NCI-H2029 treated with DMSO at 0.1 percent for 48 hours (cell line): Measurements from ENCODE around the gene TMEM167A.
"Not testable (repeated sequence)": the region's sequence is repeated elsewhere in the genome, so short reads cannot be mapped to it uniquely, and the experiment has no call there.

ENCODE experiments used
- DNase-seq: peaks from one replicate; lab custom pipeline; 2025; lab: John Stamatoyannopoulos, UW

The TMEM167A gene

DNA sequence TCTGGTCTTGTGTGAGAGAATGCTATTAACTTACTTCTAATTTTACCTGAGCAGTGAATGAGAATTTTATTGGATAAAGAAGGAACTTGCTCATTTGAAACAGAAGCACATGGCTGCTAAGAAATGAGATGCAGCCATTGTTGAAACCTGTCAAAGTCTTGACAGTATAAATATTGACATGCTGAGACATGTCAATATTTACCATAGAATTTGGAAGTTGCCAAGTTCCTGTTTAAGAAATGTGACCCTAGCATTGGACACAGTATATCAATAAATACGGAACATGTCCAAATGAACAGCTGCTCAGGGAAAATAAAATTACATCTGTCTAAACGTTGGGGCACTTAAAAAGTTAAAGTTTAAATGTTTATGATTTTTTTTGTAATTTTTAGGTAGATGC lies 7.9 kb upstream of the TMEM167A start:
- DNase-seq = no peak

DNA sequence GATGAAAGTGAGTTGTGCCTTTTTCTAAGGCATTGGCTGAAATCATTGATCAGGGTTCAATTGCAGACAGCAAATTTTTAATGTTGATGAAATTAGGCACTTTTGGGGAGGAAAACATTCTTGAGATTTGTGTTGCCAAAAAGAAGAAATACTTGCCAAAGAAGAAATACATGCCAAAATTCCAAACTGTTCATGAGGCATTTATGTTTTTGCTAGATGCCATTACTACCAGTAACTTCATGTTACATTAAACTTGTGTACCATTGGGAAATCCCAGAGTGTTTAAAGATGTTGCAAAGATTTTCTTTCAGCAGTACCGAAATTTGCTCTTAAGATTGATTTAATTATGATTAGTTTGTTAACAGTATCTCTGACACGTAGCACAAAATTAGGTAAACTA lies 7.1 kb upstream of the TMEM167A start:
- no peak for DNase-seq

DNA sequence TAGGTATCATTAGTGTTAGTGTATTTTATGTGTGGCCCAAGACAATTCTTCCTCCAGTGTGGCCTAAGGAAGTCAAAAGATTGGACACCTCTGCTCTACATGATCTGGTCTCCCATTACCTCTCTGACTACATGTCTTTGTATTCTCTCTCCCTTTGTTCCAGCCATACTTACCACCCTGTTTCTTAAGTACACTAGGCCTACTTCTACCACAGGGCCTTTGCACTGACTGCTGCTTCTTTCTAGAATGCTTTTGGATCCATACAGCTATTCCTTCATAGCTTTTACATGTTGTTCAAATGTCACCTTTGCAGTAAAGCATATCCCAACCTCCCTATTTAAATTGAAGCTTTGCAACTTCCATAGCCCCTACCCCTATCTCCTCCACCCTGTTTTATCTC lies 5.6 kb upstream of the TMEM167A start:
- no peak for DNase-seq

DNA sequence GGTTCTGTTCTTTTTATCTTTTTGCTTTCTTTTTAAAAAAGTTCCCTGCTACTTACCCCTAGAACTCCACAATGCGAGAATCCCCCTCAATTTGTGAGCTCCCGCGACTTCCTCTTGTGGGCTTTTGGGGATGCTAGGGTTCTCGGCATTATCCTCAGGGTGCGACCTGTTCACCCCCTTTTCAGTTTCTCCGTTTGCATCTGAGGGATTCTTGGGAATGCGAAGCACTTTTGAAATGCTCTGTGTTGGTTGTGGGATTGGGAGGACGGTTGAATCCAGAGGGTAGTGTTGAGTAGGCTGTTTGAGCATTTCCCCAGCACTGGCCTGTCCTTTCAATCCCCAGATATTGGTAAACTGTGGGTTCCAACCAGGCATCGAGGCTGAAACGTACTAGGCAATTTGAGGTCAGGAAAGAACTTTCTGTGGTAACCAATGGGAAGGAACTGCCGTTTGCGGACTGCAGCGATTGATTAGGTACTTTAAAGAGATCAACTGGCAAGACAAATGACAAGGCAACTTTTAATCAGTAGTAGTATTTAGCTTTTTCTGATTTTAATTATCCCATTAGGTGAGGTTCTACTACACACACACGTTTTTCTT lies 568 bp upstream of the TMEM167A start:
- no peak for DNase-seq

DNA sequence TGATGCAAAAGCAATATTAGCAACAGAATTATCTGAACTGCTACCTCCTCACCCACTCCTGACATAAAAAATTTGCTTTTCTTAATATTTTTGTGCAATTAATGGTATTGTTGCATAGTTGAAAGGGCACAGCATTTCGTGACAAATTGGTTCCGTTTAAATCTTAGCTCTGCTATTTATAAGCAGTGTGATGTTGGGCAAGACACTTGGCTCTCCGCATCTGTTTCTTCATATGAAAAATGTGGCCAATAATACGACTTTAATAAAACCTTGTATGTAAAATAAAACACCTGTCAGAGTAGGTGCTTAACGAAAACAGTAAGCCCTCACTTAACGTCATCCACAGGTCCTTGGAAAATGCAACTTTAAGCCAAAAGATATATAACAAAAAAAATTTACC lies 4.2 kb downstream of the TMEM167A start:
- no peak for DNase-seq

DNA sequence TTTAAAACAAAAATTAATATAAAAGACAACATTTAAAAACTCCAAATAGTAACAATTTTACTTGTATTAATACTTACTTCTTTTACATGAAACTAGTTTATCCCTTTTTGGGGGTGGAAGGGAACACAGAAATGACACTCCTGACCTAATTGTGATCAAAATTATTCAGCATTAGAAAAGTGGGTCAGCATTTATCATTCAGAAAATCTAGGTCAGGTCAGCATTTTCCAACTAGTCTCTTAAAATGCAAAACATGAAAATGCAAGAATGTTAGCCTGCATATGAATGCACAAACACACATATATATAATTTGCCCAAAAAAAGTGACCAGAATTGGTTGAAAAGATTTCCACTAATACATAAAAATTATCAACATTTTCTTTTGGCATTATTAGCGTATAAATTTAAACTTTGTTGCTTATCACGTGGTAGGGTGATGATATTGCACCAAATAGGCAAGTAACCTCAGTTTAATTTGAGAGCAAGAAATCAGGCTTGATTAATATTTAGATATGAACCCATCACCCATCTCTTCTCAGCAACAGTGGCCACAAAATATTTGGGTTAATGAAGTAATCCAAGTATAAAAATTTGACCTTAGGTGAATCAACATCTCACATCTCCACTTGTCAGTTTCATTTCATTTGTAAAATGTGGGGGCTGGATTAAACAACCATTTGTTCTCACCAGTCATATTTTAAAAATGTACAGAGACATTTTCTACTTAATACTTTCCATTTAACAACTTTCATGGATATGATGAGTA lies 5.7 kb downstream of the TMEM167A start:
- DNase-seq = no peak

DNA sequence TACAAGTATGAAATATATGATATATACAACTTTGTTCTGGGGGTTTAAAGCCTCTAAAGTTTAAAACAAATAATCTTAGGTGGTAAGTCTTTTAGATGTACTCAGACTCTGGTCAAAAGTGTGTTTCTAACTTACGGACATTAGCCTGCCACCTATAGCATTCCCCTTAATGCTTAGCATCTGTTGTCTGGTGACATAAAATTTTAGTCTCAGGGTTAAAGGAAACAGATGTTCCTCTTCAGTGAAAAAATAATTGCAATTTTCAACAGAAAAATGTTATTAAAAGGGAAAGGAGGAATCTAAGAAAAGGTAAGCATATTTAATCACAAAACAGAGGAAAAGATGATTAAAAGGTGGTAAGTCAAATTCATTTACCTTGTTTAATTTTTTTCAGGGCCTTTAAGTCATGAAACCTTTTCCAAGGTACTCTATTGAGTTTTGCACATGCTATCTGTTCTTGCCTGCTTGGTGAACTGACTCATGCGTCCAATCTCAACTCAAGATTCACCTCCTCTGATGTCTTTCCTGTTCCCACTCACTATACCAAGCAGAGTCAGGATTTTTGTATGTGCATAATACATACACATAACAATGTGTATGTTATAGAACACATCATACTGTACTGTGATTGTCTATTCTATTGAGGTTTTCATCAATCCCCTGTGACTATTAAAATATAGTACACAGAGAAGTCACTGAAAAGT lies 7.9 kb downstream of the TMEM167A start:
- DNase-seq = no peak

DNA sequence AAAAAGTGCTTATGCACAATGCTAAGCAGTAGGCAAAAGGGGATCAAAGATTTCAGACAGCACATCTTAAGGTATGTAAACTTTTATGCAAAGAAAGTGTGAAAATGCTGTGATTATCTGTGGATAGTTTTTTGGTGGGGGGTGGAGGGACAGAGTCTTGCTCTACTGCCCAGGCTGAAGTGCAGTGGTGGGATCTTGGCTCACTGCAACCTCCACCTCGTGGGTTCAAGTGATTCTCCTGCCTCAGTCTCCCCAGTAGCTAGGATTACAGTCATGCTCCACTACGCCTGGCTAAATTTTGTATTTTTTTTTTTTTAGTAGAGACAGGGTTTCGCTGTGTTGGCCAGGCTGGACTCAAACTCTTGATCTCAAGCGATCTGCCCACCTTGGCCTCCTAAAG lies 9.8 kb downstream of the TMEM167A start:
- DNase-seq = not testable (repeated sequence)

DNA sequence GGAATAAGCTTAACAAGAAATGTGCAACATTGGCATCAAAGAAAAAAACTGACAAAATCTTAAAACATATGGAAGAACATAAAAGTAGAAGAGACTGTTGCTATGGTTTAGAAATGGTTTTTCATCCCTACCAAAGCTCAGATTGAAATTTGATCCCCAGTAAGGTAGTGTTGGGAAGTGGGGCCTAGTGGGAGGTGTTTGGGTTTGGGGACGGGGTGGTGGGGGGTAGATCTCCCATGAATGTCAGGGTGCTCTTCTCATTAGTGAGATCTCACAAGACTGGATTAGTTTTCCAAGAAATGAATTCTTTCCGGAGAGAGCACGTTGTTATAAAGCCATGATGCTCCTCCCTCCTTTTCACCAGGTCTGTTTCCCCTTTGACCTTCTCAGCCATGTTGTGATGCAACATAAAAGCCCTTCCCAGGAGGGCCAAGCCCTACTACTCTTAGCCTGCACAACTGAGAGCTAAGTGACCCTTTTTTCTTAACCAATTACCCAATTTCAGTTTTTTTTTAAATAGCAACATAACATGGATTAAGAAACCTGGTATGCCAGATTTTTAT lies 10.6 kb downstream of the TMEM167A start:
- DNase-seq = no peak

DNA sequence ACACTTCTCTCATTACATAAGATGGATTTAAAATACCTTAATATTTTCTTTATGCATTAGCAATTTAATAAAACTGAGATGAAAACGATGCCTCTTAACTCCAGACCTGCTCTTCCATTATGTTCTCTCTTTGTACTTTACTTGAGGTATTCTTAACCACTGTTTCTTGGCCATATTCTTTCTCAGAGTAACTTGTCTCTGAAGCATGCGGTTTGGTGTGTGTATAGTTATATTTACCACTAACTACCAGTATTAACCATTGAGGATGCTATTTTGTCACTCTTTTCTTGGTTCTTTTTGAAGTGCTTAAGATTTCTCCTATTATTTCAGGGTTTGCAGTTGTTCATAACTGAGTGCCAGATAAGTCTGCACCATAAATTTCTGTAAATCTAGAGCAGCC lies 17.9 kb downstream of the TMEM167A start:
- no peak for DNase-seq

DNA sequence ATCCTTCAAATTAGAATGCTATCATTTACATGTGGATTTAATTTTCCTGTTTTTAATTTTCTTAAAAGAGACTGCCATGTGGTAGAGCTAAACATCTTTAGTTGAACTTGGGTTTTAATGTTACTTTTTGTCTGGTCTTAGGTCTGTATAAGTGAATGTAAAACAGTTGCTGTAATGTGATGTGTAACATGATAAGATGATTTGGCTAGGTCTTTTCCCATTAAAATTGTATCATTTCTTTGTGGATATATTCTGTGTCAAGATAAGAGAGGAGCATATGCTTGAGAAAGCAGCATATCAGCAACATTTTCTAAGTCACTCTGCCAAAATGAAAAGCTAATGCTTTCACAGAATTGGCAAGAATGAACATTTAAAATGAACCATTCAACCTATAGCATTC lies 18.5 kb downstream of the TMEM167A start:
- DNase-seq = no peak

DNA sequence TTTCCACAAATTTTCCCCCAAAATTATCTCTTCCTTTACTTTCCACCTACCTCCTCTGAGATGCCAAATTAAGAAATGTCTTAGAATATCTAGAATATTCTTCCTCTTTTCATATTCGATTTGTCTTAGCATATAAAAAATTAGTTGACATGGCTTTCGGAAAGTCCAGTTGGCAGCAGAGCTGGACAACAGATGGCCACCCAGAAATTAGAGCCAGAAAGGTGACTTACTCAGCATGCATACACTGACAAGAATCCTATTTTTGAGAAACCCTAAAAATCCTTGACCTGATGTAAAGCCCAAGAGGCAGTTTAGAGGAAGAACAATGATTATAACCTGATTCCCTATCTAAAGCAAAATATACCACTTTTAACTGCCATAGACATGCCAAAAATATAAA lies 22.0 kb downstream of the TMEM167A start:
- DNase-seq = no peak

DNA sequence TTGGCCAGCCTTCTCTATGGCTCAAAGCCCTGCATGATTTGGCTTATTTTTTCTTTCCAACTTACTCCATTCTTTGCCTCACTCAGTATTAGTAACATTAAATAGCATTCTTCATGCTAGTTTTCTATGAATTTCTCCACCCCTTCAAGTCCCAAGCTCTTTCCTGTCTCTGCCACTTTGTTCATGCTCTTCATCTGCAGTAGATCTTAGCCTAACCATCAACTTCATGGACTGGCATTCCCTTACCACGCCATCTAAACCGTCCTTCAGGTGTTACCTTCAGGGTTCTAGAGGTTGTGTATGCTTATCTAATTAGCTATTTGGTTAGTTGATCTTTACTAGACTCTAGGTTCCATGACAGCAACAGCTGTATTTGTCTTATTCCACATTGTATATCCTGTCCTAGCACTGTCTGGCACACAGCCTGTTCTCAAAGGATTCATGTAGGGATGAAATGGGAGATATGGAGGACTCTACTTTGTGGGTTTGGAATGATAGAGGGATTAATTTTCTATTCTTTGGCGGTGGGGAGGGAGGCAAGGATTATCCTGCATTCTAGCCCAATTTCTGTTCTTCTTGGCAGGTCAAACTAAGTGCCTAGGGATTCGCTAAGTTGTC lies 26.4 kb downstream of the TMEM167A start:
- DNase-seq = no peak

DNA sequence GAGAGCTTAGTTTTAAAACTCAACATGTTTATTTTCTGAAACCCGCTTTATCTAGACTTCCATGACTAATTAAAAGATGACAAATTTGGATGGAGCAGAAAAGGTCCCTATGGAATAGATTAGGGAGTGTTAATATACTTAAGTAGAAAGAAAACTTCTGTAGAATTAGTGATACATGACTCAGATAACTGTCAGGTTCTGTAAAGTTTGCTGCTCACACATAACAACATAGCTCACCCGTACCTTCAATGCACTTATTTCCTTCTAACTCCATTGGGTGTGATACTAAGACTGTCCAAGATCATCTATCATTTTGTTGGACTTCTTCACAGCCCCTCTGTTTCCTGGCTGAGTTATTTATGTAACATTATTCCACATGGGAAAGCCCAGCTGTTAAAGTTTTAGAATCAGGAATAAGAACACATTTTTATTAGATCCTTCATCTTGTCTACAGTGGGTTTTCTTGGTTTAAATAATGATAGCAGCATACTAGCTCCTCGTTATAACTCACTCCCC lies 27.8 kb downstream of the TMEM167A start:
- no peak for DNase-seq

DNA sequence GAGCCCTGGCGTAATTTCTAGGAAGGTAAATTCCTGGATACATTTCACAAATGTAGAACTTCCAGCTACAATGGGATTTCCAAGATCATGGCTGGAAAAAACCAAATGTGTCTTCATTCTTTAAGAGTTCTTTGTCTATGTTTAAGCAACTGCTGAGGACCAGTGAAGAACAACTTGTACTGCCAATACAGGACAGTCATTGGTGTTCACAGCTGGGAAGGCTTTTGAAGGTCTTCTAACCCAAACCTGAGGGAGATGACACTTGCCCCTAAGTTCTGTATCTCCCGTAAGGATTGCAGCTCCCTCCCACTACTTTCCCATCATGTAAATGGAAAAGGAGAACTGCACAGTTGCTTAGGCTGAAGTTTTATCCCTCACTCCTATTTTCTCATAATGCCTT lies 28.4 kb downstream of the TMEM167A start:
- no peak for DNase-seq

DNA sequence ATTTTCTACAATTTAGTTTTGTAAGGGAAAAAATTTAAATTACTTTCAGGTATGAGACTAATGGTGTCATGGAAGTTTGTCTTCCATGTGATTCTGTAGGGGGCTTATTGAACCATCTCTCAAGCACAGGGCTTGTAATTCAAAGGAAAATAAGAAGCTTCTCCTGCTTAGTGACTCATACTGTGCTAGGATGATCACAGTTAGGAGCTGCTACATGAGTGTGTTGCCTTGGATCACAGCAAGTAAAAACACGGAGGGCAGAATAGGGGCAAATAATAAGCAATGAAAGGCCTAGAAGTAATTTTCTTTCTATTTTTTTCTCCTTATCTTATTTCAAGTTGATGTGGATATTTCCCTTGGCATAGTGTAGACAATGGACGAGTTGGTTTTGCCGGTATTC lies 28.9 kb downstream of the TMEM167A start:
- no peak for DNase-seq

DNA sequence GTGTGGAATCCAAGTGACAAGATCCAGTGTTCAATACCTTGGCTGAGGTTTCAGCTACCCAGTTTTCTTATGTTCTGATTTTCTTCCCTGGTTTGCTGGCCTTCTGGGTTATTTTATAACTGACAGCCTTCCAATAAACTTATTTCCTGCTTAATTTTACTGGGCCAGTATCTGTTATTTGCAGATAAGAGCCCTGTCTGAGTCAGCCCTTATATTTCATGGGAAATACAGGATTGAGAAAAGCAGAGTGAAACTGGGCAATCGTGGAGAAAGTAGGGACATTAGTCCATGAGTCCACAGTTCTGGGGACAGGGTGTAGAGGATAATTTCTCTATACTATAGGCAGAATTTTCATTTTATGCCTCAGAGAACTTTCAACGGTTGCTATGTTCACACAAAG lies 32.3 kb downstream of the TMEM167A start:
- DNase-seq = no peak

DNA sequence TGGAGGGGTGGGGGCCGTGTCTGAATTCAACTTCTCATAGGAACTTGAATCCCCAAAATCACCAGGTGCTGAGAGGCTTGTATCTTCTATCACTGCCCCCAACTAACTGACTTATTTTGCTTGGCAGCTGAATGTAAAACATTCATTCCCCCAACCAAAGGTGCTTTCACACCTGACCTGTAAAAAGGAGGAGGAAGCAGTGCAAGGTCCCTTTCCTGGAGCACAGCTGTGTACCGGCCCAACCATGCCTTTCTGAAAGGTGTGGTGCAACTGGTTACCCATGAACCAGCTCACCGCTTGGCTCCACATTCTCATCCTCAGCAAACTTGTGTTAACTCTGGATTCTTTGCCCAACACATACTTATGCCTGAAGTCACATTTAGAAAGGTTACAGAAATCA lies 34.7 kb downstream of the TMEM167A start:
- DNase-seq = no peak

DNA sequence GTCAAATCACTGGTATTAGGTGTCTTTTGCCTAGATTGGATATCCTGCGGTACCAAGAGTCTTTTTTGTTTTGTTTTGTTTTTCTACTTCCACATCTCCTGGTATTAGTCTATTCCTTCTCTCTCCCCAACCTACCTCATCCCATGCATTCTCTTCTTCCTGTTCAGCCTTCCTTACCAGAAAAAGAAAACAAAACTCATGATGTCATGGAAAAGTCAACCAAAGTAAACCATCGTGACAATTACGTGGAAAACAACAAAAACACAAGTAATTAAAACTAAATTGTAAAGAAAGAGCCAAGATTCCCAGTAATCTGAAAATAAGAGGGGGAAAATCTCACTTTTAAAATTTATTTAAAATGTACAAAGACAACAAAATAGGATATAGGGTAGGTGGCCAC lies 38.3 kb downstream of the TMEM167A start:
- no peak for DNase-seq

DNA sequence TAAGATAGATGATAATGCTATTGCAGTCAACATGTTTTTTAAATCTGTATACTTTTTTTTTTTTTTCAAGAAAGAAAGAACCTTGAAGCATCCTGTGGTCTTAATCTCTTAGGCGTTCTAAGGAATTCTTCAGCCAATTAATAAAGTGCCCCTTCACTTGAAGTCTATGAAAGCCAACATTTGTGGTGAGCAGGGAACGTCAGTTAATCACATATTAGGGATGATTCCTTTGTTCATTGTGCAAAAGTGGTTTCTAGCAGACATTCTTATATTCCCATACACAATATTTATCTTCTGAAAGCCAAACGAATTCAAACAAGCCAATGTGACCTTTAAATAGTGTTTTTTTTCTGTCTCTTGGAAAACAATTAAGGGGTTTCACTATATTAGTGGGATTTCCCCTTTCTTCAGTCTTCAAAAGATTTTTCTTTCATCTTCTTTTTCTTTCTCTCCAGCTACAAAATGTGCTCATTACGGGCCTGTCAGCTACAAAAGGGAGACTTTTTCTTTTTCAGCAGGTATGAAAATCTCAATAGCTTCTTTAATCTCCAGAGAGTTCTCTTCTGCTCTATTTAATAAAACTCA lies 40.1 kb downstream of the TMEM167A start:
- DNase-seq = no peak

DNA sequence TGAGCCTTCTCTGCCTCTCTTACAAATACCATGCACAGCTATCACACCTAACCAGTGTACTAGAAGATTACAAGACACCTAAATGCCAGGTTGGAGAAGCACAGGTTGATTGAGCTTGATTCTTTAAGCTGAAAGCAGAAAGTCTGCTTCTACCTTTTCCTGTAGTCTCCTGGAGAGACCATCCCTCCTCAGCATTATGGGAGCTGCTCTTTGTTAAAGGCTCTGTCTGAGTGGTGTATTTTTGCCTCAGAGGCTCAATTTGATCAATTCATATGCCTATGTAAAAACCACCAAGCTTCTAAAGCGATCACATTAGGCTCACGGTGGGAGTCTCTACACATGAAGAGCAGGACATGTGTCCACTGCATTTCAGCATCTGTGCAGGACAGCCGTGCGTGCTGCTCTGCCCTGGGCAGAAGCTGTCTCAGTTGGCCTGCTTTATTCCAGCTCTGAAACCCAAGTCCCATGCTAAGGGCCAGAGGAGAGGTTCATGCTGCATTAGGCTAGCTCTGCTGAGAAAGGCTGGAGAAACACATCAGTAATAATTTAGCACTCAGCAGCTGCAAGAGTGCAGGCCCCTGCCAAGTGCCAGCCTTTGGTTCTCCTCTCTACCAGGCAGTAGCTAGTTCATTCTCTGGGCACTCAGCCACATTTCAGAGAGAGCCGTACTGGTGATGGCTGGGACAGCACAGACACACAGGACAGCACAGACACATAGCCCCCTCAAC lies 41.7 kb downstream of the TMEM167A start:
- DNase-seq = peak; percentile 73
